IMR-90 (cell line): Measurements from ENCODE around the gene ADCY9. TPM values are rescaled to one million over a fixed set of nuclear protein-coding genes. Genes with fewer than 3 reads are reported as not detected.
A peak's percentile ranks its signal among the peaks of the same experiment; 100 is the strongest.

ENCODE experiments used
- ATAC-seq: fragments of 200-7000 bp; cut with Tn5 transposase; 2 replicates; pipeline ENCODE4 v1.9.1; 2020; ENCODE audit warnings: low read depth, mild to moderate bottlenecking, moderate library complexity
- BruUV-seq: library from RNA; stranded (reverse); fragments of 400-500 nt; replicated peaks from 2 replicates; lab custom pipeline; 2021; lab: Mats Ljungman, UMichigan
- CTCF ChIA-PET: fragments of 300-600 bp; formaldehyde crosslinking; extraction: SDS; loops from one replicate; lab custom pipeline; 2021; ENCODE audit warnings: antibody characterized with exemption; lab: Yijun Ruan, JAX
- POLR2A ChIA-PET: fragments of 300-600 bp; sonication (Branson Sonifier 250); formaldehyde crosslinking; loops from one replicate; lab custom pipeline; 2022; ENCODE audit warnings: antibody characterized with exemption; ENCODE audit not compliant: unreplicated experiment; lab: Charles Lee
- DNase-seq: peaks from one replicate; pipeline ENCODE4 v3.0.0; 2013
- H2AFZ ChIP-seq: replicated peaks from 2 replicates; pipeline ENCODE3; 2013; ENCODE audit warnings: low read length, mild to moderate bottlenecking; ENCODE audit not compliant: poor library complexity
- H2AK5ac ChIP-seq: 2 replicates; pipeline ENCODE4 v1.6.1; 2013; ENCODE audit warnings: low read depth, low read length, inconsistent platforms
- H2AK9ac ChIP-seq: replicated peaks from 2 replicates; pipeline ENCODE3; 2013; ENCODE audit warnings: mild to moderate bottlenecking, low read depth, low read length, moderate library complexity; ENCODE audit not compliant: poor library complexity
- H2BK120ac ChIP-seq: 2 replicates; pipeline ENCODE4 v1.6.1; 2013; ENCODE audit warnings: low read depth, low read length, inconsistent platforms
- H2BK15ac ChIP-seq: 3 replicates; pipeline ENCODE4 v1.6.1; 2013; ENCODE audit warnings: low read depth, low read length, inconsistent platforms
- H2BK20ac ChIP-seq: 2 replicates; pipeline ENCODE4 v1.6.1; 2013; ENCODE audit warnings: low read depth, mild to moderate bottlenecking, inconsistent platforms, low read length, moderate library complexity
- H2BK5ac ChIP-seq: 2 replicates; pipeline ENCODE4 v1.6.1; 2013; ENCODE audit warnings: mild to moderate bottlenecking, low read depth, low read length, inconsistent platforms; ENCODE audit not compliant: poor library complexity, severe bottlenecking
- H3K14ac ChIP-seq: replicated peaks from 2 replicates; pipeline ENCODE4 v1.6.1; 2013; ENCODE audit warnings: low read depth, low read length, inconsistent platforms
- H3K18ac ChIP-seq: 2 replicates; pipeline ENCODE4 v1.6.1; 2013; ENCODE audit warnings: low read depth, low read length, control low read depth
- H3K23ac ChIP-seq: 2 replicates; pipeline ENCODE4 v1.6.1; 2013; ENCODE audit warnings: low read depth, low read length, inconsistent platforms
- H3K27ac ChIP-seq: 2 replicates; pipeline ENCODE4 v1.5.1; 2013; ENCODE audit warnings: mild to moderate bottlenecking, control low read depth, low read length; ENCODE audit not compliant: insufficient read depth
- H3K27me3 ChIP-seq: 2 replicates; pipeline ENCODE4 v1.6.1; 2013; ENCODE audit warnings: low read length; ENCODE audit not compliant: control insufficient read depth, insufficient read depth
- H3K36me3 ChIP-seq: 2 replicates; pipeline ENCODE4 v1.6.1; 2013; ENCODE audit warnings: low read length, mixed read lengths; ENCODE audit not compliant: control insufficient read depth, insufficient read depth
- H3K4ac ChIP-seq: 2 replicates; pipeline ENCODE4 v1.6.1; 2013; ENCODE audit warnings: low read depth, low read length, inconsistent platforms
- H3K4me1 ChIP-seq: 2 replicates; pipeline ENCODE4 v1.6.1; 2013; ENCODE audit warnings: low read length, mixed read lengths; ENCODE audit not compliant: control insufficient read depth, insufficient read depth
- H3K4me2 ChIP-seq: 2 replicates; pipeline ENCODE4 v1.6.1; 2013; ENCODE audit warnings: low read depth, mild to moderate bottlenecking, control low read depth, low read length, moderate library complexity
- H3K4me3 ChIP-seq: 2 replicates; pipeline ENCODE4 v1.5.1; 2013; ENCODE audit warnings: low read depth, mild to moderate bottlenecking, control low read depth, low read length, moderate library complexity; ENCODE audit not compliant: insufficient read depth
- H3K56ac ChIP-seq: 2 replicates; pipeline ENCODE4 v1.6.1; 2013; ENCODE audit warnings: low read length, inconsistent platforms; ENCODE audit not compliant: insufficient read depth; ENCODE audit errors: extremely low read depth
- H3K79me1 ChIP-seq, 2 experiments: 2 replicates each; pipeline ENCODE4 v1.6.1; 2013; ENCODE audit warnings: low read length in 2 of 2, inconsistent platforms in 1 of 2, low read depth in 1 of 2
- H3K9ac ChIP-seq: 2 replicates; pipeline ENCODE4 v1.6.1; 2013; ENCODE audit warnings: low read depth, low read length, control low read depth
- H3K9me1 ChIP-seq: 2 replicates; pipeline ENCODE4 v1.6.1; 2013; ENCODE audit warnings: low read length, inconsistent platforms; ENCODE audit not compliant: insufficient read depth
- H3K9me3 ChIP-seq: 2 replicates; pipeline ENCODE4 v1.6.1; 2013; ENCODE audit warnings: low read length; ENCODE audit not compliant: control insufficient read depth, insufficient read depth
- H4K20me1 ChIP-seq: 2 replicates; pipeline ENCODE4 v1.6.1; 2013; ENCODE audit warnings: low read length, inconsistent platforms; ENCODE audit not compliant: insufficient read depth
- H4K5ac ChIP-seq: 2 replicates; pipeline ENCODE4 v1.6.1; 2013; ENCODE audit warnings: mild to moderate bottlenecking, low read depth, low read length, control low read depth
- H4K8ac ChIP-seq, 2 experiments: 2 replicates each; pipeline ENCODE4 v1.6.1; 2013; ENCODE audit warnings: low read depth in 2 of 2, low read length in 2 of 2, control low read depth in 1 of 2, inconsistent platforms in 1 of 2
- H4K91ac ChIP-seq: 2 replicates; pipeline ENCODE4 v1.6.1; 2013; ENCODE audit warnings: low read depth, low read length, inconsistent platforms; ENCODE audit not compliant: insufficient read depth
- BHLHE40 ChIP-seq: fragments of 150-350 bp; IDR thresholded peaks from 2 replicates; pipeline ENCODE4 v1.6.1; 2016; ENCODE audit warnings: mild to moderate bottlenecking, low read depth, low read length
- CEBPB ChIP-seq: IDR thresholded peaks from 2 replicates; pipeline ENCODE4 v1.6.1; 2012; ENCODE audit warnings: low read depth, low read length, improper control_type of control experiment
- CHD1 ChIP-seq: IDR thresholded peaks from 2 replicates; pipeline ENCODE4 v1.6.1; 2012; ENCODE audit warnings: low read depth, low read length, improper control_type of control experiment
- FOS ChIP-seq: fragments of 150-350 bp; IDR thresholded peaks from 2 replicates; pipeline ENCODE4 v1.6.1; 2016; ENCODE audit warnings: low read depth, low read length
- MAFK ChIP-seq: IDR thresholded peaks from 2 replicates; pipeline ENCODE4 v1.6.1; 2012; ENCODE audit warnings: low read depth, low read length, improper control_type of control experiment
- MAZ ChIP-seq: IDR thresholded peaks from 2 replicates; pipeline ENCODE4 v1.6.1; 2012; ENCODE audit warnings: low read depth, mild to moderate bottlenecking, low read length, improper control_type of control experiment, moderate library complexity, borderline replicate concordance
- MXI1 ChIP-seq: IDR thresholded peaks from 2 replicates; pipeline ENCODE4 v1.6.1; 2012; ENCODE audit warnings: low read depth, mild to moderate bottlenecking, low read length, moderate library complexity, borderline replicate concordance
- NFE2L2 ChIP-seq: fragments of 150-350 bp; IDR thresholded peaks from 2 replicates; pipeline ENCODE4 v1.6.1; 2016; ENCODE audit warnings: low read depth, mild to moderate bottlenecking, low read length
- POLR2A ChIP-seq: IDR thresholded peaks from 2 replicates; pipeline ENCODE4 v1.6.1; 2012; ENCODE audit warnings: mild to moderate bottlenecking, low read depth, low read length
- RAD21 ChIP-seq: IDR thresholded peaks from 2 replicates; pipeline ENCODE4 v1.6.1; 2012; ENCODE audit warnings: low read length, improper control_type of control experiment
- RCOR1 ChIP-seq: IDR thresholded peaks from 2 replicates; pipeline ENCODE4 v1.6.1; 2012; ENCODE audit warnings: mild to moderate bottlenecking, low read length, improper control_type of control experiment; ENCODE audit not compliant: insufficient replicate concordance
- RFX5 ChIP-seq: IDR thresholded peaks from 2 replicates; pipeline ENCODE4 v1.8.0; 2012; ENCODE audit warnings: low read depth, mild to moderate bottlenecking, low read length, moderate library complexity
- SMC3 ChIP-seq: fragments of 150-350 bp; IDR thresholded peaks from 2 replicates; pipeline ENCODE4 v1.6.1; 2016; ENCODE audit warnings: low read depth, mild to moderate bottlenecking, antibody characterized with exemption, low read length, moderate library complexity
- WGBS, 2 experiments: methylation state at CpG; one replicate each; pipeline versions ENCODE4 v1.1.5 to v1.1.7; 2013; ENCODE audit warnings: missing lambda C conversion rate in 2 of 2; ENCODE audit not compliant: insufficient read length in 1 of 2; ENCODE audit errors: extremely low coverage in 2 of 2; 5-methylcytosine and 5-hydroxymethylcytosine counted together
- dilution Hi-C: fragments of 300-500 bp; cut with HindIII; formaldehyde crosslinking; loops from one replicate; pipeline ENCODE4 v1.14.3; 2018; ENCODE audit warnings: low sequenced_read_pairs; ENCODE audit not compliant: unreplicated experiment
- in situ Hi-C: fragments of 300-500 bp; cut with MboI; formaldehyde crosslinking; loops from 3 replicates; pipeline ENCODE4 v1.14.3; 2019; ENCODE audit warnings: low sequenced_read_pairs, inconsistent platforms, mixed read lengths
- intact Hi-C: fragments of 100-400 bp; cut with micrococcal nuclease; formaldehyde crosslinking; loops from 2 replicates; pipeline ENCODE4 v1.10.0; 2022
- polyA plus RNA-seq, 3 experiments: library from polyadenylated mRNA; depleted of rRNA; stranded (reverse); fragments of >200 nt; gene quantifications; 2 replicates each; pipeline ENCODE4 v1.2.3, GENCODE V29; 2012; ENCODE audit warnings: low replicate concordance in 1 of 3
- total RNA-seq: library from RNA; depleted of rRNA; stranded (reverse); fragments of >200 nt; gene quantifications from 2 replicates; pipeline ENCODE4 v1.2.3, GENCODE V29; 2012
- TF ChIP-seq, protein P1 (sequence below): conservative IDR thresholded peaks from 2 replicates; pipeline ENCODE4 v1.5.1; 2012; ENCODE audit warnings: mild to moderate bottlenecking, low read depth, low read length, improper control_type of control experiment
- TF ChIP-seq, protein P2 (sequence below): fragments of 150-350 bp; IDR thresholded peaks from 2 replicates; pipeline ENCODE4 v1.6.1; 2016; ENCODE audit warnings: low read depth, mild to moderate bottlenecking, low read length, moderate library complexity, borderline replicate concordance
- TF ChIP-seq, protein P3 (sequence below): fragments of 150-350 bp; IDR thresholded peaks from 2 replicates; pipeline ENCODE4 v1.6.1; 2017; ENCODE audit warnings: mild to moderate bottlenecking, antibody characterized with exemption, low read length, low read depth

Gene ADCY9
- total and polyA plus RNA-seq, 2 of the 4 experiments (the other 2 are of a cell fraction) = 5.4 to 12.5 TPM

DNA sequence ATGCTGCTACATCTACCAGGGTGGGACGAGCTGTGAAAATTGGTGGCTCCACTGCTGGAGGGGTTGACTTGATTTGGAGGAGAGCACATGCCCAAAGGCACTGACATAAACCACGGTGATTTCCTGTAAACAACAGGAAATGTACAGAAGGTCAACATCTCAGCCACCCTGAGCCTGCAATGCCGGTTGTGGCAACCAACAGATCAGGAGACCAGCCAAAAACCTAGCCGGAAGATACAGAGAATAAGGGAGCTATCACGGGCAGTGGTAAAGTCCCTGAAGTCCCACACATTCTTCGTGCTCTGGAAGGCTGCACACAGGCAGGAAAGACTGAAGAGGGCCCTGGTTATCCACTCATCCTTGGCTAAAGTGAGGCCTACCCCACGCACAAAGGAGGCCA lies 56.2 kb downstream of the ADCY9 start:
- Histone ChIP-seq H3K9ac (no peak overlapping the region), H3K56ac (no peak overlapping the region), H3K27me3 (no peaks in the 10 kb centered on the region), H2AK9ac (no peak overlapping the region), H2AK5ac (peak overlapping the region; percentile 25; the same call in 1 of the 2 replicates), H3K9me3 (peaks cover 23% of the 10 kb centered on the region), H3K4me3 (no peak overlapping the region), H4K91ac (no peak overlapping the region), H3K18ac (no peak overlapping the region; the same call in 1 of the 2 replicates), H3K27ac (no peak overlapping the region), H3K9me1 (peaks cover 6% of the 10 kb centered on the region), H3K36me3 (peaks cover 4% of the 10 kb centered on the region), H2BK120ac (no peak overlapping the region), H3K4ac (no peak overlapping the region), H3K4me1 (no peaks in the 10 kb centered on the region), H2BK15ac (no peak overlapping the region), H2BK20ac (no peak overlapping the region), H3K14ac (no peak overlapping the region), H3K23ac (no peak overlapping the region), H4K20me1 (no peaks in the 10 kb centered on the region), H3K4me2 (no peak overlapping the region), H4K5ac (no peak overlapping the region), H2AFZ (no peak overlapping the region), H4K8ac (no peak overlapping the region), H2BK5ac (no peak overlapping the region), H3K79me1 (peaks cover 25 to 61% of the 10 kb centered on the region in 2 experiments)
- intact Hi-C loops = no loop called here
- in situ Hi-C loops = no loop called here
- BruUV-seq = no TSS peak
- no peak for DNase-seq
- POLR2A ChIA-PET = no interaction called here
- dilution Hi-C loops = no loop called here
- TF ChIP-seq MAZ (no peak), MAFK (no peak), RAD21 (no peak), BHLHE40 (no peak), RFX5 (no peak), CEBPB (no peak), FOS (no peak), NFE2L2 (no peak), SMC3 (no peak), CHD1 (no peak), RCOR1 (no peak), POLR2A (no peak), MXI1 (no peak)
- TF ChIP-seq, protein P1, sequence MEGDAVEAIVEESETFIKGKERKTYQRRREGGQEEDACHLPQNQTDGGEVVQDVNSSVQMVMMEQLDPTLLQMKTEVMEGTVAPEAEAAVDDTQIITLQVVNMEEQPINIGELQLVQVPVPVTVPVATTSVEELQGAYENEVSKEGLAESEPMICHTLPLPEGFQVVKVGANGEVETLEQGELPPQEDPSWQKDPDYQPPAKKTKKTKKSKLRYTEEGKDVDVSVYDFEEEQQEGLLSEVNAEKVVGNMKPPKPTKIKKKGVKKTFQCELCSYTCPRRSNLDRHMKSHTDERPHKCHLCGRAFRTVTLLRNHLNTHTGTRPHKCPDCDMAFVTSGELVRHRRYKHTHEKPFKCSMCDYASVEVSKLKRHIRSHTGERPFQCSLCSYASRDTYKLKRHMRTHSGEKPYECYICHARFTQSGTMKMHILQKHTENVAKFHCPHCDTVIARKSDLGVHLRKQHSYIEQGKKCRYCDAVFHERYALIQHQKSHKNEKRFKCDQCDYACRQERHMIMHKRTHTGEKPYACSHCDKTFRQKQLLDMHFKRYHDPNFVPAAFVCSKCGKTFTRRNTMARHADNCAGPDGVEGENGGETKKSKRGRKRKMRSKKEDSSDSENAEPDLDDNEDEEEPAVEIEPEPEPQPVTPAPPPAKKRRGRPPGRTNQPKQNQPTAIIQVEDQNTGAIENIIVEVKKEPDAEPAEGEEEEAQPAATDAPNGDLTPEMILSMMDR = no peak
- TF ChIP-seq, protein P2, sequence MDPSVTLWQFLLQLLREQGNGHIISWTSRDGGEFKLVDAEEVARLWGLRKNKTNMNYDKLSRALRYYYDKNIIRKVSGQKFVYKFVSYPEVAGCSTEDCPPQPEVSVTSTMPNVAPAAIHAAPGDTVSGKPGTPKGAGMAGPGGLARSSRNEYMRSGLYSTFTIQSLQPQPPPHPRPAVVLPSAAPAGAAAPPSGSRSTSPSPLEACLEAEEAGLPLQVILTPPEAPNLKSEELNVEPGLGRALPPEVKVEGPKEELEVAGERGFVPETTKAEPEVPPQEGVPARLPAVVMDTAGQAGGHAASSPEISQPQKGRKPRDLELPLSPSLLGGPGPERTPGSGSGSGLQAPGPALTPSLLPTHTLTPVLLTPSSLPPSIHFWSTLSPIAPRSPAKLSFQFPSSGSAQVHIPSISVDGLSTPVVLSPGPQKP = no peak
- TF ChIP-seq, protein P3, sequence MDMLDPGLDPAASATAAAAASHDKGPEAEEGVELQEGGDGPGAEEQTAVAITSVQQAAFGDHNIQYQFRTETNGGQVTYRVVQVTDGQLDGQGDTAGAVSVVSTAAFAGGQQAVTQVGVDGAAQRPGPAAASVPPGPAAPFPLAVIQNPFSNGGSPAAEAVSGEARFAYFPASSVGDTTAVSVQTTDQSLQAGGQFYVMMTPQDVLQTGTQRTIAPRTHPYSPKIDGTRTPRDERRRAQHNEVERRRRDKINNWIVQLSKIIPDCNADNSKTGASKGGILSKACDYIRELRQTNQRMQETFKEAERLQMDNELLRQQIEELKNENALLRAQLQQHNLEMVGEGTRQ = no peak
- CTCF ChIA-PET = interaction anchor here (0.6 kb wide), 1 partner anchor 444 kb away, joined by 3 read pairs; no protein-coding TSS in a partner anchor
- WGBS, 2 experiments = 79% methylated on average over 6 of the region's 7 CpGs; no CpG with 5 or more reads in 1 of the 2 experiments
- ATAC-seq = no peak
